Cardiac fibroblast (primary cell): ENCODE measurements around the gene USP20.

Source experiments
- DNase-seq, 2 donors: peaks; one replicate each; pipeline versions ENCODE4 v3.0.0 to v3.0.0-alpha.2; 2010; ENCODE audit warnings: low read depth in 2 of 2
- H3K4me3 ChIP-seq, 2 donors: replicated peaks in 1 of 2; 1 replicate in 1 of 2; 2 replicates in 1 of 2; pipeline ENCODE4 v1.5.1; 2011; ENCODE audit warnings: low read depth in 2 of 2, low read length in 2 of 2, mild to moderate bottlenecking in 2 of 2, moderate library complexity in 1 of 2
- TF ChIP-seq, protein P1 (sequence below): IDR thresholded peaks from one replicate; pipeline ENCODE4 v1.5.1; 2011; ENCODE audit warnings: low read depth, mild to moderate bottlenecking, low read length, inconsistent platforms

USP20 gene

DNA sequence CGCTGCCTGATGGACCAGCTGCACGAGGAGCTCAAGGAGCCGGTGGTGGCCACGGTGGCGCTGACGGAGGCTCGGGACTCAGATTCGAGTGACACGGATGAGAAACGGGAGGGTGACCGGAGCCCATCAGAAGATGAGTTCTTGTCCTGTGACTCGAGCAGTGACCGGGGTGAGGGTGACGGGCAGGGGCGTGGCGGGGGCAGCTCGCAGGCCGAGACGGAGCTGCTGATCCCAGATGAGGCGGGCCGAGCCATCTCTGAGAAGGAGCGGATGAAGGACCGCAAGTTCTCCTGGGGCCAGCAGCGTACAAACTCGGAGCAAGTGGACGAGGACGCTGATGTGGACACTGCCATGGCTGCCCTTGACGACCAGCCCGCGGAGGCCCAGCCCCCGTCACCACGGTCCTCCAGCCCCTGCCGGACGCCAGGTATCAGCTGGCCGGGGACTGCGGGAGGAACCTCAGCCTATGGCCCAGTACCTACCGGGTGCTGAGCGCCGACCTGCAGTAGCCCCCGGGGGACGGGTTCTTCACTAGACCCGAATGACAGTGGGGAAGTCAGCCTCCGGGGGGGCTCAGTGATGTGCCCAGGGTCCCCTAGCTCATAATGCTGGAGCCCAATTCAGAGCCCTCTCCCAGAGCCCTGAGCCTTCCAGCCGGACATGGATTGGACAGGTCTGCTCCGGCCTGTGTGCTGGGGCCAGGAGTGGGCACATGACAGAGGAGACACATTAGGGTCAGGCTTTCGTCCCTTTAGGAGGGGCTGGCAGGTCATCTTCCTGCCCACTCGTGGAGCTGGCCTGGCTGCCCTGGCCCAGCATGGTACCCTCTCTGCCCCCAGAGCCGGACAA is 33.0 kb downstream of the USP20 start:
- H3K4me3 ChIP-seq = no peak overlapping the region
- TF ChIP-seq, protein P1, sequence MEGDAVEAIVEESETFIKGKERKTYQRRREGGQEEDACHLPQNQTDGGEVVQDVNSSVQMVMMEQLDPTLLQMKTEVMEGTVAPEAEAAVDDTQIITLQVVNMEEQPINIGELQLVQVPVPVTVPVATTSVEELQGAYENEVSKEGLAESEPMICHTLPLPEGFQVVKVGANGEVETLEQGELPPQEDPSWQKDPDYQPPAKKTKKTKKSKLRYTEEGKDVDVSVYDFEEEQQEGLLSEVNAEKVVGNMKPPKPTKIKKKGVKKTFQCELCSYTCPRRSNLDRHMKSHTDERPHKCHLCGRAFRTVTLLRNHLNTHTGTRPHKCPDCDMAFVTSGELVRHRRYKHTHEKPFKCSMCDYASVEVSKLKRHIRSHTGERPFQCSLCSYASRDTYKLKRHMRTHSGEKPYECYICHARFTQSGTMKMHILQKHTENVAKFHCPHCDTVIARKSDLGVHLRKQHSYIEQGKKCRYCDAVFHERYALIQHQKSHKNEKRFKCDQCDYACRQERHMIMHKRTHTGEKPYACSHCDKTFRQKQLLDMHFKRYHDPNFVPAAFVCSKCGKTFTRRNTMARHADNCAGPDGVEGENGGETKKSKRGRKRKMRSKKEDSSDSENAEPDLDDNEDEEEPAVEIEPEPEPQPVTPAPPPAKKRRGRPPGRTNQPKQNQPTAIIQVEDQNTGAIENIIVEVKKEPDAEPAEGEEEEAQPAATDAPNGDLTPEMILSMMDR = no peak
- DNase-seq = no peak

DNA sequence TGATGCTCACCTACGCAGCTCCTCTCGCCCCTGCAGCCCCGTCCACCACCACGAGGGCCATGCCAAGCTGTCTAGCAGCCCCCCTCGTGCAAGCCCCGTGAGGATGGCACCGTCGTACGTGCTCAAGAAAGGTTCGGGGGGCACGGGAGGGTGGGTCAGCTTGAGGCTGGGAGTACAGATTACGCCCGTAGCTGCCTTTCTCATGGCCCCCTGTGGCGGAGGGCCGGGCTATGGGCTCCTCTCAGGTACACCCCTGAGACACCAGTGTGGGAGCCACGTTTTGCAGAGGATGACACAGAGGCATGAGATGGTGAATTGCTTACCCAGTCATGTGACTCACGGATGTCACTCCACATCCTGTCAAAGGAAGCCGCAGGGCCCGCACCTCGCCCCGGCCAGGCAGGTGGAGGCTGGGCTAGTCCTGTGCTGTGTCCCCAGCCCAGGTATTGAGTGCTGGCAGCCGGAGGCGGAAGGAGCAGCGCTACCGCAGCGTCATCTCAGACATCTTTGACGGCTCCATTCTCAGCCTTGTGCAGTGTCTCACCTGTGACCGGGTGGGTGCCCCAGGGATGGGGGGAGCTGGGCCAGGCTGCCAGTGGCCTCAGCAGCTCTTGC is 33.7 kb downstream of the USP20 start:
- DNase-seq = no peak
- TF ChIP-seq, protein P1 = no peak
- H3K4me3 ChIP-seq = no peak overlapping the region

DNA sequence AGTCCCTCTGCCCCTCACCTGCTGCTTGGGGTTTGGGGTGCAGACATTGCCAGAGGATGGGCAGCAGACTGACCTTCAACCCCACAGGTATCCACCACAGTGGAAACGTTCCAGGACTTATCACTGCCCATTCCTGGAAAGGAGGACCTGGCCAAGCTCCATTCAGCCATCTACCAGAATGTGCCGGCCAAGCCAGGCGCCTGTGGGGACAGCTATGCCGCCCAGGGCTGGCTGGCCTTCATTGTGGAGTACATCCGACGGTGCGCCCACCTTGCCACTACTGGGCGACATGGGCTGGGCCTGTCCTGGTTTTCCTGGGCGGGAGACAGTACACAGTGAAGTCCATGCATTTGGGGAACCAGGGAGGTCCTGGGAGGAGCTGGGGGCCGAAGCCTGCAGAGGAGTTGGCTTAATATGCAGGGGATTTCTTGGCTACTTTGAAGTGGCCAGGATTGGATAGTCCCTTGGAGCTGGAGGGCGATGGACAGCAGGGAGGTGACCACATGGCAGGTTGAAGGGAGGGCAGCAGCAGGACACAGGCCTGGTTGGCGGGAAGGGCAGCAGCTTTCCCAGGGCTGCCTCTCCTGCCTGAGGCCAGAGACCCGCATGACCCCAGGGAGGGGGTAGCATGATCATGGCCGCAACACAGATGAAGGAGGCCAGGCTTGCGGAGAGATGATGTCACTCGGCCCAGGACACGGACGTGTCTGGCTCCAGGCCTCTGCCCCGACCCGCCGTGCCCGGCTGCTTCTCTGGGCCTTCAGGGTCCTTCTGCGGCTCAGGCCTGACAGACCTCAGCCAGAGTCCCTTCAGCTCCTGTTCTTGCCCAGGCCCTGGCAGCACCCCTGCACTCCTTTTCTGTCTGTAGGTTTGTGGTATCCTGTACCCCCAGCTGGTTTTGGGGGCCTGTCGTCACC is 34.6 kb downstream of the USP20 start:
- no peak for DNase-seq
- H3K4me3 ChIP-seq = no peak overlapping the region

DNA sequence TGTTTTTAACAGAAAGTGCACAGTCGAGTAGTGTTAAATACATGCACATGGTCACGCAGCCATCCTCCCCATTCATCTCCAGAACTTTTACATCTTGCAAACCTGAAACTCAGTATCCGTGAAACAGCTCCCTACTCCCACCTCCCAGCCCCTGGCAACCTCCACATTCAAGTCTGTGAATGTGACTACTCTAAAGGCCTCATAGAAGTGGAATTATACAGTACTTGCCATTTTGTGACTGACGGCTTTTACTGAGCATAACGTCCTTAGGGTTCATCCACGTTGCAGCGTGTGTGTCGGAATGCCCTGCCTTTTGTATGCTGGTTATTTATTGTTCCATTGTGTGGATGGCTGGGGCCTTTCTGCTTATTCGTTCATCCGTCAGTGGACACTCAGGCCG is 35.8 kb downstream of the USP20 start:
- H3K4me3 ChIP-seq = no peak overlapping the region
- TF ChIP-seq, protein P1 = no peak
- no peak for DNase-seq

More for the DNA sequence above, 34.6 kb downstream of the USP20 start:
- TF ChIP-seq, protein P1 = no peak

DNA sequence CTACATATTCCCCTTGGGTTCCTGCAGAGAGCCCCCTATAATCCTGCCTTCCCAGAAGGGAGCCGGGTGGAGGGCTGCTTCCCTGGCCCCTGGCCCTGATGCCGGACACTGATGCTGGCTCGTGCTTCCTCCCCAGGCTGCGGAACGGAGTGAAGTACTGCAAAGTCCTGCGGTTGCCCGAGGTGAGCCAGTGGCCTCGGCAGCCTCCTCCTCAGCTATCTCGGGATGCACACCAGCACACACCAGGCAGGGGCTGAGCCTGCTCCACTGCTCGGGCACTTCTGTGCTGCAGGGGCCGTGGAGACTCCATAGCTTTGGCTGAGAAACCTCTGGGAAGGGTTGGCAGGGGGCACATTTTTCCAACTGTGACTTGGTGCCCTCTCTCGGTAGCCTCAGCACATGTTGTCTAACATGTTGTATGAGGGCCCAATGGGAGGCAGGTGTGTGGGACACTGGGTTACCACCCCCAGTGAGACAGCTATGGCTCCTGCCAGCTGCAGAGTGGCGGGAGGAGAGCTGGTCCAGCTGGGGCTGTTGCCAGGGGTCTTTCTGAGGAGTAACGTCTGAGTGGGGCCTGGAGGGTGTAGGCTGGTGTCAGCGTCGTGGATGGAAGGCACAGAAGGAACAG is 38.4 kb downstream of the USP20 start:
- TF ChIP-seq, protein P1 = no peak
- no peak overlapping the region for H3K4me3 ChIP-seq
- DNase-seq = no peak
